Nephron progenitor cell (in vitro differentiated cells): Measurements from ENCODE around the gene STH.

Experiments
- DNase-seq: peaks from one replicate; pipeline ENCODE4 v3.0.0; 2021
- H3K27ac Mint-ChIP-seq: 2 replicates; pipeline ENCODE4 v1.8.0; 2021; ENCODE audit warnings: mild to moderate bottlenecking, moderate library complexity, mixed read lengths
- H3K27me3 Mint-ChIP-seq: 2 replicates; pipeline ENCODE4 v1.8.0; 2021; ENCODE audit warnings: mild to moderate bottlenecking, low read depth, mixed read lengths; ENCODE audit not compliant: poor library complexity
- H3K36me3 Mint-ChIP-seq: 2 replicates; pipeline ENCODE4 v1.8.0; 2021; ENCODE audit warnings: low read depth, mixed read lengths
- H3K4me1 Mint-ChIP-seq: 2 replicates; pipeline ENCODE4 v1.8.0; 2021; ENCODE audit warnings: mixed read lengths
- H3K4me3 Mint-ChIP-seq: 2 replicates; pipeline ENCODE4 v1.8.0; 2021; ENCODE audit warnings: mild to moderate bottlenecking, moderate library complexity, mixed read lengths
- H3K9me3 Mint-ChIP-seq: 2 replicates; pipeline ENCODE4 v1.8.0; 2021; ENCODE audit warnings: mild to moderate bottlenecking, moderate library complexity, mixed read lengths
- TF ChIP-seq, protein P1 (sequence below): fragments of 200-600 bp; sonication (generic); IDR thresholded peaks from 2 replicates; pipeline ENCODE4 v1.5.0; 2021; ENCODE audit warnings: antibody characterized with exemption

The STH gene

DNA sequence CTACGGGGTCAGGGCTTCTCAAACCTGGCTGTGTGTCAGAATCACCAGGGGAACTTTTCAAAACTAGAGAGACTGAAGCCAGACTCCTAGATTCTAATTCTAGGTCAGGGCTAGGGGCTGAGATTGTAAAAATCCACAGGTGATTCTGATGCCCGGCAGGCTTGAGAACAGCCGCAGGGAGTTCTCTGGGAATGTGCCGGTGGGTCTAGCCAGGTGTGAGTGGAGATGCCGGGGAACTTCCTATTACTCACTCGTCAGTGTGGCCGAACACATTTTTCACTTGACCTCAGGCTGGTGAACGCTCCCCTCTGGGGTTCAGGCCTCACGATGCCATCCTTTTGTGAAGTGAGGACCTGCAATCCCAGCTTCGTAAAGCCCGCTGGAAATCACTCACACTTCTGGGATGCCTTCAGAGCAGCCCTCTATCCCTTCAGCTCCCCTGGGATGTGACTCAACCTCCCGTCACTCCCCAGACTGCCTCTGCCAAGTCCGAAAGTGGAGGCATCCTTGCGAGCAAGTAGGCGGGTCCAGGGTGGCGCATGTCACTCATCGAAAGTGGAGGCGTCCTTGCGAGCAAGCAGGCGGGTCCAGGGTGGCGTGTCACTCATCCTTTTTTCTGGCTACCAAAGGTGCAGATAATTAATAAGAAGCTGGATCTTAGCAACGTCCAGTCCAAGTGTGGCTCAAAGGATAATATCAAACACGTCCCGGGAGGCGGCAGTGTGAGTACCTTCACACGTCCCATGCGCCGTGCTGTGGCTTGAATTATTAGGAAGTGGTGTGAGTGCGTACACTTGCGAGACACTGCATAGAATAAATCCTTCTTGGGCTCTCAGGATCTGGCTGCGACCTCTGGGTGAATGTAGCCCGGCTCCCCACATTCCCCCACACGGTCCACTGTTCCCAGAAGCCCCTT is 10.9 kb downstream of the STH start:
- H3K9me3 Mint-ChIP-seq, result no peaks in the 10 kb centered on the region
- no peak overlapping the region for H3K4me3 Mint-ChIP-seq
- H3K36me3 Mint-ChIP-seq, result no peaks in the 10 kb centered on the region

DNA sequence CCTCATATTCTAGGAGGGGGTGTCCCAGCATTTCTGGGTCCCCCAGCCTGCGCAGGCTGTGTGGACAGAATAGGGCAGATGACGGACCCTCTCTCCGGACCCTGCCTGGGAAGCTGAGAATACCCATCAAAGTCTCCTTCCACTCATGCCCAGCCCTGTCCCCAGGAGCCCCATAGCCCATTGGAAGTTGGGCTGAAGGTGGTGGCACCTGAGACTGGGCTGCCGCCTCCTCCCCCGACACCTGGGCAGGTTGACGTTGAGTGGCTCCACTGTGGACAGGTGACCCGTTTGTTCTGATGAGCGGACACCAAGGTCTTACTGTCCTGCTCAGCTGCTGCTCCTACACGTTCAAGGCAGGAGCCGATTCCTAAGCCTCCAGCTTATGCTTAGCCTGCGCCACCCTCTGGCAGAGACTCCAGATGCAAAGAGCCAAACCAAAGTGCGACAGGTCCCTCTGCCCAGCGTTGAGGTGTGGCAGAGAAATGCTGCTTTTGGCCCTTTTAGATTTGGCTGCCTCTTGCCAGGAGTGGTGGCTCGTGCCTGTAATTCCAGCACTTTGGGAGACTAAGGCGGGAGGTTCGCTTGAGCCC is 11.6 kb downstream of the STH start:
- TF ChIP-seq, protein P1, sequence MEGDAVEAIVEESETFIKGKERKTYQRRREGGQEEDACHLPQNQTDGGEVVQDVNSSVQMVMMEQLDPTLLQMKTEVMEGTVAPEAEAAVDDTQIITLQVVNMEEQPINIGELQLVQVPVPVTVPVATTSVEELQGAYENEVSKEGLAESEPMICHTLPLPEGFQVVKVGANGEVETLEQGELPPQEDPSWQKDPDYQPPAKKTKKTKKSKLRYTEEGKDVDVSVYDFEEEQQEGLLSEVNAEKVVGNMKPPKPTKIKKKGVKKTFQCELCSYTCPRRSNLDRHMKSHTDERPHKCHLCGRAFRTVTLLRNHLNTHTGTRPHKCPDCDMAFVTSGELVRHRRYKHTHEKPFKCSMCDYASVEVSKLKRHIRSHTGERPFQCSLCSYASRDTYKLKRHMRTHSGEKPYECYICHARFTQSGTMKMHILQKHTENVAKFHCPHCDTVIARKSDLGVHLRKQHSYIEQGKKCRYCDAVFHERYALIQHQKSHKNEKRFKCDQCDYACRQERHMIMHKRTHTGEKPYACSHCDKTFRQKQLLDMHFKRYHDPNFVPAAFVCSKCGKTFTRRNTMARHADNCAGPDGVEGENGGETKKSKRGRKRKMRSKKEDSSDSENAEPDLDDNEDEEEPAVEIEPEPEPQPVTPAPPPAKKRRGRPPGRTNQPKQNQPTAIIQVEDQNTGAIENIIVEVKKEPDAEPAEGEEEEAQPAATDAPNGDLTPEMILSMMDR, result no peak
- Mint-ChIP-seq H3K4me3 (no peak overlapping the region), H3K36me3 (no peaks in the 10 kb centered on the region), H3K27me3 (peaks cover 9% of the 10 kb centered on the region), H3K4me1 (peaks cover 26% of the 10 kb centered on the region), H3K9me3 (no peaks in the 10 kb centered on the region), H3K27ac (no peak overlapping the region)
- no peak for DNase-seq

More for the DNA sequence above, 10.9 kb downstream of the STH start:
- peaks cover 9% of the 10 kb centered on the region for H3K27me3 Mint-ChIP-seq
- TF ChIP-seq, protein P1, result no peak
- no peak for DNase-seq
- H3K27ac Mint-ChIP-seq, result no peak overlapping the region
- peaks cover 26% of the 10 kb centered on the region for H3K4me1 Mint-ChIP-seq

DNA sequence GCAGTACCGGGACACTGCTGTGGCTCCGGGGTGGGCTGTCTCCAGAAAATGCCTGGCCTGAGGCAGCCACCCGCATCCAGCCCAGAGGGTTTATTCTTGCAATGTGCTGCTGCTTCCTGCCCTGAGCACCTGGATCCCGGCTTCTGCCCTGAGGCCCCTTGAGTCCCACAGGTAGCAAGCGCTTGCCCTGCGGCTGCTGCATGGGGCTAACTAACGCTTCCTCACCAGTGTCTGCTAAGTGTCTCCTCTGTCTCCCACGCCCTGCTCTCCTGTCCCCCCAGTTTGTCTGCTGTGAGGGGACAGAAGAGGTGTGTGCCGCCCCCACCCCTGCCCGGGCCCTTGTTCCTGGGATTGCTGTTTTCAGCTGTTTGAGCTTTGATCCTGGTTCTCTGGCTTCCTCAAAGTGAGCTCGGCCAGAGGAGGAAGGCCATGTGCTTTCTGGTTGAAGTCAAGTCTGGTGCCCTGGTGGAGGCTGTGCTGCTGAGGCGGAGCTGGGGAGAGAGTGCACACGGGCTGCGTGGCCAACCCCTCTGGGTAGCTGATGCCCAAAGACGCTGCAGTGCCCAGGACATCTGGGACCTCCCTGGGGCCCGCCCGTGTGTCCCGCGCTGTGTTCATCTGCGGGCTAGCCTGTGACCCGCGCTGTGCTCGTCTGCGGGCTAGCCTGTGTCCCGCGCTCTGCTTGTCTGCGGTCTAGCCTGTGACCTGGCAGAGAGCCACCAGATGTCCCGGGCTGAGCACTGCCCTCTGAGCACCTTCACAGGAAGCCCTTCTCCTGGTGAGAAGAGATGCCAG is 12.9 kb downstream of the STH start:
- DNase-seq, result no peak
- no peak overlapping the region for H3K4me3 Mint-ChIP-seq
- no peak overlapping the region for H3K27ac Mint-ChIP-seq
- H3K9me3 Mint-ChIP-seq, result no peaks in the 10 kb centered on the region
- TF ChIP-seq, protein P1, result no peak
- peaks cover 26% of the 10 kb centered on the region for H3K4me1 Mint-ChIP-seq
- H3K27me3 Mint-ChIP-seq, result peaks cover 9% of the 10 kb centered on the region
- no peaks in the 10 kb centered on the region for H3K36me3 Mint-ChIP-seq

GRCh38 chr17:46012506-46013079 is 13.5 kb downstream of the STH start:
- TF ChIP-seq, protein P1, result no peak
- no peaks in the 10 kb centered on the region for H3K36me3 Mint-ChIP-seq
- no peak for DNase-seq
- H3K9me3 Mint-ChIP-seq, result no peaks in the 10 kb centered on the region
- peaks cover 26% of the 10 kb centered on the region for H3K4me1 Mint-ChIP-seq
- no peak overlapping the region for H3K4me3 Mint-ChIP-seq
- H3K27ac Mint-ChIP-seq, result peak overlapping the region; percentile 74
- H3K27me3 Mint-ChIP-seq, result peaks cover 9% of the 10 kb centered on the region

DNA sequence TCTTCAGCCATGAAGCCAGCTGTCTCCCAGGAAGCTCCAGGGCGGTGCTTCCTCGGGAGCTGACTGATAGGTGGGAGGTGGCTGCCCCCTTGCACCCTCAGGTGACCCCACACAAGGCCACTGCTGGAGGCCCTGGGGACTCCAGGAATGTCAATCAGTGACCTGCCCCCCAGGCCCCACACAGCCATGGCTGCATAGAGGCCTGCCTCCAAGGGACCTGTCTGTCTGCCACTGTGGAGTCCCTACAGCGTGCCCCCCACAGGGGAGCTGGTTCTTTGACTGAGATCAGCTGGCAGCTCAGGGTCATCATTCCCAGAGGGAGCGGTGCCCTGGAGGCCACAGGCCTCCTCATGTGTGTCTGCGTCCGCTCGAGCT is 14.1 kb downstream of the STH start:
- TF ChIP-seq, protein P1, result no peak
- H3K27me3 Mint-ChIP-seq, result peaks cover 7% of the 10 kb centered on the region
- peaks cover 26% of the 10 kb centered on the region for H3K4me1 Mint-ChIP-seq
- no peak overlapping the region for H3K27ac Mint-ChIP-seq
- no peak for DNase-seq
- H3K36me3 Mint-ChIP-seq, result no peaks in the 10 kb centered on the region
- no peak overlapping the region for H3K4me3 Mint-ChIP-seq
- no peaks in the 10 kb centered on the region for H3K9me3 Mint-ChIP-seq
